Measurements from ENCODE around the gene CFAP221.

The CFAP221 gene

DNA sequence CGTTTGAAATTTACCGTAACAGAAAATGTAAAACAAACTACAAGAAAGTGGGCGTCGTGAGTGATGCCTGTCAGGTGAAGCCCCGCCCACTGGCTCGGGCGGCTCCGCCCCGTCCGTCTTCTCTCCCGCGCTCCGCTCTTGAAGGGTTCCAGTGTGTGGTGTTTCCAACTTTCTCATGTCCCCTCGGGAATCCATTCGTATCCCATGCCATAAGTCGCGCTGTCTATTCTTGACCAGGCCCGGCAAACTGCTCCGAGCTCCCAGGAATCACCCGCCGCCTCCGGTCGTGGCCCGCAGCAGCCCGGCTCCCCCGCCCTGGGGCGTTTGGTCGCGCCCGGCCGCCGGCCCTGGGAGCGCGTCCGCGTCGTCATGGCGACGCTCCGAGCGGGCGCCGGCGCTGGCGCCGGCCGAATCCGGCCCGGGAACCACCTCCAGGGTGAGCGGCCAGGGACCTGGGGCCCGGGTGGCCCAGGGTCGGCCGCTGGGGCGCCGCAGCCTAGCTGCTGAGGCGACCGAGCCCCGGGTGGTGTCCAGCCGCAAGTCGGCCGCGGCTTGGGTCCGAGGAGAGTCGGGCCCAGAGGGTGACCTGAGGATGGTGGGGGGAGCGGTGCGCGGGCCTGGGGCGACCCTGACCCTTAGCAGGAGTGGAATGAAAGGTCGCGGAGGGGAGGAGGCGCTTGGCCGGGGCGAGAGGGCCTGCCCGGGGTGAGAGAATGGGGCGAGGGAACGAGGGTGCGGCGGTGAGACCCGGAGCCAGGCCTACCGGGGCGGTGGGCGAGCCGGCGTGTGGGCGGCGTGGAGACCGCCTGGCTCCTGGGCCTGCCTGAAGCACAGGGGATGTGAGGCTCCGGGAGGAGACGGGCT is at the start of gene CFAP221:
Gene CFAP221 (plus strand): TSS at position 375 of the 864 bp plus-strand sequence. CDS start 1,683 bp downstream, outside the sequence.
- peak; percentile 88 for DNase-seq

DNA sequence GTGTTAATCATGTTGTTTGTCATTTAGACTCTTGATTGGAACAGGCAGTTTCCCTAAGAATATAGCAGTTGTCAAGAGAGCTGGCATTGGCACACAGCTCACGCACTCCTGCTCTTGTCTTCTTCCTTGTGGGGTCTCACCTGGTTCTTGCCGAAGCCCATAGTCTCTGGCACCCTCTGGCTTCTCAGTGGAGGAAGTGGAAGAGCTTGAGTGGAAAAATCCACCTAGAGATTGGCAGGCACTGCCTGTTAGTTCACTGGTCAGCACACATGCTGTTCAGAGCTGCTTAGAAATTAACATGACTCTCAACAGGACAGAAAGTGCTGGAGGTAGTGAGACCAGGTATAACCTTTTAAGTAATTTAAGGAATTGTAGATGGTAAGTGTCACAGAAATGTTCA is 48.3 kb upstream of the CFAP221 start:
- peak; percentile 49 for DNase-seq

DNA sequence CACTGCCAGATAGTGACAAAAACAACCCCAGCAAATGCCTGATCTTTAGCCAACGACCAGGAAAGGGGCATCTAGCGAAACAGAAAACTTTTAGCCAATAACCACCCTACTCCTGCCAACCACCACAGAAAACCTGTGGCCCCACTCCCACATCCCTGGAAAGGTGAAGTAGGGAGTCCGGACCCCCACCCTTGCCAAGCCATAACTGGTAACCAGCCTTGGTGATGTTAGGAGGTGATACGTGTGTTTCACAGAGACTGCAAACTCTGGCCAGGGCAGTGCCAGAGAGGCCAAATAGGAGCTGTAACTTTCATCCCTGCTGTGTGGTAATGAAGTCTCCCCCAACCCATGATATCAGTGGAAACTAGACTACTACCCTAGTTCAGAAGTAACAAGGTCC is 47.6 kb upstream of the CFAP221 start:
- DNase-seq = no peak

DNA sequence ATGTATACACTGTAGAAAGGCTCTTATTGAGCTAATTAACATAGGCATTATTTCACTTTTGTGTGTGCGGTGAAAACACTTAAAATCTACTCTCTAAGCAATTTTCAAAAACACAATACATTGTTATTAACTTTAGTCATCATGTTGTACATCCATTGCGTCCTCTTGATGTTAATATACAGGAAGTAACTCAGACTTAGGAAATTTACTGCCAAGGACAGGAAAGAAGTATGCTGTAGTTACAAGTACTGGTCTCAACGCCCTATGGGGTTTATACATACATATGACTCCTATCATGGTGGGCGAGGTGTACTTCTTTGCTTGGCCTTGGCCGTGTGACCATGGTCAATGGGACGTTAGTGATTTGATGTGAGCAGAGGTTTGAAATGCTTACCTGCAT is 35.5 kb upstream of the CFAP221 start:
- no peak for DNase-seq

DNA sequence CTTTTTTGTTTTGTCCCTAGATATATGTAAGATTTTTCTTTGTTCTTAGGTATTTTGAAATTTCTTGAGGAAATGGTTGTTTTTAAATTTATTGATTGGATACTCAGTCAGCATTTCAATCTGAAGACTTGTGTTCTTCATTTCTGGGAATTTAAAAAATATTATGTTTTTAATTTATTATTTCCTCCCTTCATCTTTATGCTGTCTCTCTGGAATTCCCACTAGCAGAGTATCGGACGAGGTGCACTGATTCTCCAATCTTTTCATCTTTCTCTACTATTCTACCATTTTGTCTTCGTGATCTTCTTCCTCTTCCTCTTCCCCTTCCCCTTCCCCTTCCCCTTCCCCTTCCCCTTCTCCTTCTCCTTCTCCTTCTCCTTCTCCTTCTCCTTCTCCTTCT is 32.3 kb upstream of the CFAP221 start:
- DNase-seq = no peak

DNA sequence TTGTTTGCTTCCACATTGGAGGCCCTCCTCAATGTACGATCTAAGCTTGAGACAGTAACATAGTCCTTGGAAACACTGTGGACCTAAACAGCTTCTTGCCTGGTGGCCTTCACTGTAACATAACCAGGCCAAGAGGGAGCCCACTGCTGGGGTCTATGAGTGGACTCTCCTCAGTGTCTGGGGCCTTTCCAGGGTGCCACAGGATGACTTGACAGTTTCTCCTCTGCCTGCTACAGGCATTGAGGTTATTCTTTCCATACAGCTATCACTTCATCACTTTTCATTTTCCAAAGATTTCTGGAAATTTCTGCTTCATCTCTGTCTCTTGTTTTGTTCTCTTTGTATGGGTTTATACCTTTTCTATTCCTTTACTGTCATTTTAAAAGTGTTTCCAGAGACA is 31.3 kb upstream of the CFAP221 start:
- DNase-seq = no peak

DNA sequence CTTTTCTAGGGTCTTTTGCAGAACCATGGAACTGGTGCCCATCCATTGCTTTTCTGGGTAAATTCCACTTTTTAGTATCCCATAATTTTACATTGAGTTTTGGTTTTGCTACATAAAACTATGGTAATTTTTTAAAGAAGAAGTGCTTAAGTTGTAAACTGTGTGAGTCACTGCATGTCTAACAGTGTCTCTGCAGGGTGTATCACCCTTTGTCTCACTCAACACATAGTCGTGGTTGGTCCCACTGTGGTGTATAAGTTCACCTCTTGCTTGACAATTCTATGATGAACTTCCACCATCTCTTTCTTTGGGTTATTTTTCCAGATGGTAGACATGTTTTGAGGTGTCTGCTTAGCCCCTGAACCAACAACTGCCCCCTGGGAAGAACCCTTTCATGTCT is 30.4 kb upstream of the CFAP221 start:
- DNase-seq = no peak

DNA sequence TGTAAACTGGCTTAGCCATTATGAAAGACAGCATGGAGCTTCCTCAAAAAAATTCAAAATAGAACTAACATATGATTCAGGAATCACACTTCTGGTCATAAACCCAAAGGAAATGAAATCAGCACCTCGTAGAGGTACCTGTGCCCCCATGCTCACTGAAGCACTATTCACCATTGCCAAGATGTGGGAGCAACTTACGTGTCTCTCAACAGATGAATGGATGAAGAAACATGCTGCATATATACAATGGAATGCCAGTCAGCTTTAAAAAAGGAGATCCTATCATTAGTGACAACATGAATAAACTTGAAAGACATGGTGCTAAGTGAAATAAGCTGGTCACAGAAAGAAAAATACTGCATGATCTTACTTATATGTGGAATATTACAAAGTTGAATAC is 28.1 kb upstream of the CFAP221 start:
- DNase-seq = no peak

DNA sequence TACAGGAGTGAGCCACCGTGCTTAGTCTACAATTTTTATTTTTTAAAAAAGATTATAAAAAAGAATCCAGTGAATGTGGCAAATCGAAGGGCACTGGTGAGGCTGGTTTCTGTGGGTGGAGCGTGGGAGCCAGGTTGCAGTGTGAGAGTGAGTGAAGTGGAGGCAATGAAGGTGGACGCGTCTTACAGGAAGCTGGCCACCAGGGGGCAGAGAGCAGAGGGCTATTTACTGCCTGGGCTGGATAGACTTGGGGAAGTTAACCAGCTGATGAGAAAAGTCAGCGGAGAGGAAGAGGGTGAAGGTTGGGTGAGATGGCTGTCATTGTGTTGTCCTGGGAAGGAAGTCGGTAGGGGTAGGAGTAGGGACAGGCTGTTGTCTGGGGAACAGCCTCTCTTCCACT is 26.8 kb upstream of the CFAP221 start:
- peak; percentile 79 for DNase-seq

DNA sequence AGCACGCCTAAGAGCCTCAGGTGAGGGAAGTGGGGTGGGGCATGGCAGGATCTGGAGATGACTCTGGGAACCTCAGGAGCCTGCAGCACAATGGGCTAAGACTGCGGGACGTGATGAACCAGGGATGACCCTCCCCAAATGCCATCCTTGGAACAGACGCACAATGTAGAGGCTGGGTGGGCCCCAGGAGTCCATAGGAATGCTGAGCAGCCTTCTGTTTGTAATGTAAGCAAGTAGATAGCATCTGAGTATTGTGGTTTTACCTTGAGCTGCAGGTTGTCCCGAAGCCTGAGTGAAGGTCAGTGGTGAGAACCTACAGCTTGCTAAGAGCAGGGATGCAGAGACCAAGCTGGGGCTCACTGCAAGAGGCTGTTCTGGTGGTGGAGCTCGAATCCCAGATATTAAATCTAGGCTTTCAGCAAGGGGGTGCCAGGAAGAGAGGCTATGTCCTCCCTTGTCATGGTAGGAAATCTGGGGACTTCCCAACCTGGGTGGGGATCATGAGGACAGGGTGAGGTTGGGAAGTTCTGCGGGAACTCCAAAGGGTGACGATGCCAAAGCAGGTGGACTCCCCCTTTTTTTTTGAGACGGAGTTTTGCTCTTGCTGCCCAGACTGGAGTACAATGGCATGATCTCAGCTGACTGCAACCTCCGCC is 25.7 kb upstream of the CFAP221 start:
- DNase-seq = no peak

DNA sequence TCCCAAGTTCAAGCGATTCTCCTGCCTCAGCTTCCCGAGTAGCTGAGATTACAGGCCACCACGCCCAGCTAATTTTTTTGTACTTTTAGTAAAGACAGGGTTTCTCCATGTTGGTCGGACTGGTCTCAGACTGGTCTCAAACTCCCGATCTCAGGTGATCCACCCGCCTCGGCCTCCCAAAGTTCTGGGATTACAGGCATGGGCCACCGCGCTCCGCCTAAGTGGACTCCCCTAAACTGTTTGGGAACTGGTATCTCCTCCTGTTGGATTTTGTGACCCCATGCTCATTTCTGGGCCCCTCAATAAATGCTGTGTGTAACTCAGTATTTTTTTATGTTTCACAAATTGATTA is 25.2 kb upstream of the CFAP221 start:
- DNase-seq = no peak

DNA sequence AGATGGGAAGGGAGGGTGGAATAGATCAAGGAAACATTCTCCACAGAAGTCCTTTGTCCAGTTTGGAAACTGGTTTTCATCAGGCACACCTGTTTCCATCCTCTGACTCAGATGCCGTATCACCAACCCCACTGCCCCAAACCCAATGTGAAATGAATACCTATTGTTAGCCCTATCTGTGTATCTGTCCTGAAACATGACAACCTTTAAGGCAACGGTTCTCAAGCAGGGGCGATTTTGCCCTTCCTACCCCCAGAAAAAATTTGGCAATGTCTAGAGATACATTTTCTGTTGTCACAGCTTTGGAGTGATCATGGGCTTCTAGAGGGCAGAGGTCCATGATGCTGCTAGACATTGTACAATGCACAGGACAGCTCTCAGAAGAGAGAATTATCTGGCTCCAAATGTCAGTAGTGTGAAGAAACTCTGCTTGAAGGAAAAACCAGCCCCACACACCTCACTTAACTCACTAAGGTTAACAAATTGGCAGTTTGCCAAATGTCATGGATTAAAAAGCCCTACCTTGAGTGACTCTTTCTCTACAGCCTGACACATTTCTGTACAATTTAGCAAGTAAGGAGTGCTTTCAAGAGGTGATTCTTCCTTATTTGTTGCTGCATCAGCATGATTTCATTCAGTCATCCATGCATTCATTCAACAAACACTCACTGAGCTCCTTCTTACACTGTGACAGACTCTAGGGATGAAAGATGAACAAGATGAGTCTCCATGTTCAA is 23.4 kb upstream of the CFAP221 start:
- DNase-seq = no peak

DNA sequence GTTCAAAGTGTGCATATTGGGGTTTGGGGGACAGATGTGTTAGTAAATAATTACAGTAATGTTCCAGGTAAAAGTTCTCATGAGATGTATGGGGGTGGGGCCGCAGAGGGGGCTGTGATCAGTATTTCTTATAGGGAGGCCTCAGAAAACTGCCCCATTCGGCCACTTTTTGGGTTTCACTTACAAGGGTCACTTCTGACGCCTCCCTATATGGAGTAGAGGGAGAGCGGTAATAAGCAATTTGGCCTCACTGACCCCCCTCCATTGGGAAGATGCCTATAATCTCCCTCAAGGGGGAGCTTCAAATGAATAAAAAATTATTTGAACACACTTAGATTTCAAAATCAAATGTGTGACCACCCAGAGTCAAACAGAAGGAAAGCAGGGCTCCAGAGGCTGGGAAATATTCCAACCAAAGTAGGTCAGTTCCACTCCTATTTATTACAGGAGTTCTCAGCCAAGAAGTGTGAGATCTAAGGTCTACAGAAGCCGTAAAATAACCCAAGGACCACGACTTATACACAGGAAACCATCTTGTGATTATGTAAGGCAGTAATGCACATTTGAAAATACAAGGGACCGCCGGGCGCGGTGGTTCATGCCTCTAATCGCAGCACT is 22.7 kb upstream of the CFAP221 start:
- DNase-seq = no peak

DNA sequence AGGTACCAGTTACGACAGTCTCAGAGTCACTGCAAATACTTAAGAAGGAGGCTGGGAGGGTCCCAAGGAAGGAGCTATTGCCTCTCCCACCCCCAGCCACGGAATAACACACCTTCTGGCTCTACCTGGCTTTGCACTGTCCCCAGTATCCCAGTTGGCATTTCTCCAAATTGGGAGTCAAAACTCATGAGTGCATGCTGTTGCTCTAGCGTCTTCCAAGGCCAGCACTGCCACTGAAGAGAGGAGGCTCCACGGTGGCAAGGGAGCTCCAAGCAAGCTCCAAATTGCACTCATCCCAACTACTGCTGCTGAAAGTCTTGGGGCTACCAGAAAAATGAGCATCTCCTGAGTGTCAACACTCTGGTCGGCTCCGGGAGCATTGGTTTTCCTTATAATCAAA is 21.6 kb upstream of the CFAP221 start:
- DNase-seq = no peak

DNA sequence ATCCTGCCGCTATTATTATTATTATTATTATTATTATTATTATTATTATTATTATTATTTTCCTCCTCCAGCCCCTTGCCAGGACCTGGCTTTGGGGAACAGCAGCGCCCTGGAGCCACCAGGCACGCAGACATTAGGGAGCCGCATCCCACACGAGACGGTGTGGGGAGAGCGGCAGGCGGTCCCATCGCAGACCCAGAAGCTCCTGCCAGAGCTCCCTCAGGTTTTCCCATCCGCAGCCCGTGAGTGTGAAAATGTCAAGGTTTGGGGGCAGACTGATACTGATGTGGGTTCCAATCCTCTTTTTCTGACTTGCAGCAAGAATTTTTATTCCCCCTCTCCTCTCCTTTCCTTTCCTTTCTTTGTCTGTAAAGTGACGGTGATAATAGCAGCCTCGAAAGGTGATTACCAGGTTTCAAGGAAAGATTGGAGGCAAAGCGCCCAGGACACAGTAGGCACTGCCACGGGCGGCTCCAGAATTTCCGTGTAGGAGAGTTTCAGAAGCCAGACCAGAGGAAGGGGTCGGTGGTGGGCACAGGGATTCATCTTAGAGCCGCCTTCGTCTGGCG is 20.8 kb upstream of the CFAP221 start:
- DNase-seq = no peak

DNA sequence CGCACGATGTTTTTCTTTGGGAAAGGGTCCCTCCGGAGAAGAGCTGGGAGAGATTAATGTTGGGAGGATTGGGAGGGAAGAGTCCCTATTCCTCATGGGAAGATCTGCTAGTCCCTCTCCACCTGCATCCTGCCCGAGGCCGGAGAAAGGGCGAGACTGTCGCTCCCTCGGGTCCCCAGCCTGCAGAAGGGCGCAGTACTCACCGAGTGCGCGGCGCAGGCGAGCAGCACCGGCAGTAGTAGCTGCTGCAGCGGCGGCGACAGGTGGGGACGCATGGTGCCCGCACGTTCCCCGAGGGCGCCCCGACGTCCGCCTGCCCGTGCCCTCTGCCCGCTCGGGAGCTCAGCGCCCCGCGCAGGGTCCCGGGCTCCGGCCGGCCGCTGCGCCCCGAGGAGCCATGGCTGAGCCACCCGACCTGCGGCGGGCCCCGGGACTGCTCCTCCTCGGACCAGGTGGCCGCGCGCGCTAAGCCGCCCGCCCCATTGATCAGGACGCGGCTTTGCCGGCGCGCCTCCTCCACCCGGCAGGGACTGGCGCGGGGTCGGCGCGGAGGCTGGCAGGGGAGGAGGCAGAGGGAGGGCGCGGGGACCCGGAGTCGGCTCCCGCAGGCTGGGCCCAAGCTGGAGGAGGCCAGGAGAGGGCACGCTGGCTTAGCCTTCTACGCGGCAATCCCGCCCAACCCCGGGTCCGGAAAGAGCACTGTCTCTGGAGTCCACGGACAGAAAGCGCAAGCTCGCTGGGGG is 20.1 kb upstream of the CFAP221 start, which contains the start of gene SCTR:
Gene SCTR (minus strand): TSS at position 532 of the 743 bp plus-strand sequence. CDS start 257 bp downstream, at position 275.
- DNase-seq = peak; percentile 69

DNA sequence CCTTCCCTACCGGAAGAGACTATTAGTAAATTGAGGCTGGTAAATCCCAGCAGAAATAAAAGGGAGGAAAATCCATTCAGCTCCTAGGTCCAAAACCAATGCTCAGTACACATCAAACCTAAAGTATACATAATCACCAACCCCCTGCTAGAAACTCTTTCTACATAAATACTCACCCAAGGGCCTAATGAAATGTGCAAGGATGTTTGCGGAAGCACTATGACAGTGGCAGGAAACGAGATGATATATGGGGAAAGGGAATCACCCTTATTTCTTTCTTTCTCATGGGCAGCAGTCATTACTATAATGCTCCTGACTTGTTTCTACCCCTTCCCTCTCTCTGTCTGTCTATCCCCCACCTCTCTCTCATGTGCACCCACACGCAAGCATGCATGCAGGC is 18.6 kb upstream of the CFAP221 start:
- DNase-seq = no peak

DNA sequence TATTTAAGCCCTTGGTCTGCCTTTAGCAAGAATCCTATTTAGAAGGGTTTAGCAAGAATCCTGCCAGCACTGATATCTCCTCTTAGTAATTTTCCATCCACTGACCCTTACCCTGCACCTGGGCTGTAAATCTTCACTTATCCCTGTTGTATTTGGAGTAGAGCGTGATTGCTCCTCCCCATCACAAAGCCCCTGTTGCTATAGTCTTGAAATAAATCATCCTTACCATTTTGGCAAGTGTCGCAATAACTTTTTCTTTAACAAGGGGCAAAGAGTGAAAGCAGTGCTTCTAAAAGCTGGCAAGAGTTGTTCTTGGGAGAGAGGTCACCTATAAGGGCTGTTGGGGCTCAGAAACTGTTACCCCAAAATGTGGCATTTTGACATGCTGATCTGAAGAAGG is 16.2 kb upstream of the CFAP221 start:
- DNase-seq = no peak

DNA sequence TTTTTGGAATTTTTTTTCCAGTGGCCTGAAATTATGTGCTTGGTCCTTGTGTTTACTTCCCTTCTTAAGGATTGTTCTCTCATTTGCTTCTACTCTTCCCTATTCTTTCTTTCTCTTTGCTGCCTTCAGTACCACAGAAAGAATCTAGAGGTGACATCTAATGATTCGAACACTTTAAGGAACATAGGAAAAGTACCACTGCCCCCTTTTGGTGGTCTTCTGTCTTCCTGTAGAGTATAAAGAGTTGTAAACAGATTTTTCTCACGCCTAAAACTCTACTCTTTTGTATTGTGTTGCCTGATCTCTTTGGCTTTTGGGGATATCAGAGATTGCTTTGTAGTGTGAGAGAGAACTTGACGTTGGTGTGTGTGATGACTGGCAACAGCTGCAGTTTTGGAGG is 13.0 kb upstream of the CFAP221 start:
- DNase-seq = no peak

DNA sequence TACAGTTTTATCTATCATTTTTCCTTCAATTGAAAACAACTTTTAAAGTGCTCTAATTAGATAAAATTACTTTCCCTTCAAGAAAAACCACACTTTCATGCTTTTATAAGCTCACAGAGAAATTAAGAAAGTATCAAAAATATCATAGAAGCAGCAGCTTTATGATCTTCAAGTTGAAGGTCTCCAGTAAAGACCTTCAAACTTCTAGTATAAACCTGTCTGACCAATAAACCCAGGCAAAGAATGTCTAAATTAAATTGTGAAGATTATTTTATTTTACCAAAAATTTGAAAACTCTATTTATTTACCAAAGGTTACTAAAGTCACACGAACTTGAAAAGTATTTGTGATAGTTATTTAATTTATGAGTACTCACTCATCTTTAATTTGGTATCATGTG is 10.7 kb upstream of the CFAP221 start:
- DNase-seq = no peak

DNA sequence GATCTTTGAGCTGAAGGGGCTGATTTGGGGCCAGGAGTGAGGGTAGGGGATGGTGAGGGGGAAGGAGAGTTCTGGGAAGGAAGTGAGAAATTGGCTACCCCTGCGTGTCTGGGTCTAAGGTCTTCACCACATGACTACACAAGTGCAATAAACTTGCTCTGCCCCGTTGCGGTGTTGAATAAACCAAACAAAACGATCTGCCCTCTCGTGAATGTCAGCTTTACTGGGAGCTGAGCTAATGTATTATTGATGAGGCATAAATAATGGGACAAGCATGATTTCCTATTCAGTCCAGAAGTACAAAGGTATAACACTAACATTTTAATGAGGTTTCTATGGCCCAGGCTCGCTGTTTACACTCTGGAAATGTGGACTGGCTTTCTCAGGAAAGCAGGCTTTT is 8.0 kb upstream of the CFAP221 start:
- no peak for DNase-seq

DNA sequence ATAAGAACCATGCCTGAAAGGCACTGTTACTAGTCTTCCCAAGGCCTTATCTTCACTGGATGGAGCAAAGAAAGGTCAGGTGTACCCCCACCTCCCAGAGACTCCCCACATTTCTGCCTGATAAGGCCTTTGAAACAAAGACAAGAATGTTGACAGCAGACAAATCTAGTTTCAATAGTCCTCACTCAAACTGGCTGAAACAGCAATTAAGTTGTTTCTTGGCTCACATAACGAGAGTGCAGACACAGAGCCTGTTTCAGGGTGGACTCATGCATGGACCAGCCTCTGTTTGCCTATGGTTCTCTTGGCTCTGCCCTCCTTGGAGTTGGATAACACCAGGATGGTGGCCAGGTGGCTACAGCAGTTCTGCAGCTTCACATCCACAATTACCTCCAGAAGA is 7.5 kb upstream of the CFAP221 start:
- DNase-seq = no peak

Data from islet precursor cell (in vitro differentiated cells).